ENCODE results near the gene RASA3.

DNA sequence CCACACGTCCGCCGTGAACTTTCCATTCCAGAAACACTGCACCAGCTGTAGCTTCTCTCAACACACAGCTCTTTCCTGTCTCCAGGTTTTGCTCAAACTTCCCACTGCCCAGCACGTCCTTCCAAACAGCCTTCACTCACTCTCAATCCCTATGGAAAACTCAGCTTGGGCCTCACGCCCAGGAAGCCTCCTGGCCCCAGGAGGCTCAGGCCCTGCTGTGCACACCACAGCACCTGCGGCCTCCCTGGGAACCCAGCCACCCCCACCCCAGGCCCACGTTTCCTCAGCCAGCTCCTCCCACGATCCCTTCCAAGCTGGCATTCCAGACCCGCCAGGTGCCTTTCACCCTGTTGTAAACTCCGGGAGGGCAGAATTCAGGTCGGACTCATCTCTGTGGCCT lies 193.7 kb downstream of the RASA3 start:
- TF ChIP-seq, protein P1, sequence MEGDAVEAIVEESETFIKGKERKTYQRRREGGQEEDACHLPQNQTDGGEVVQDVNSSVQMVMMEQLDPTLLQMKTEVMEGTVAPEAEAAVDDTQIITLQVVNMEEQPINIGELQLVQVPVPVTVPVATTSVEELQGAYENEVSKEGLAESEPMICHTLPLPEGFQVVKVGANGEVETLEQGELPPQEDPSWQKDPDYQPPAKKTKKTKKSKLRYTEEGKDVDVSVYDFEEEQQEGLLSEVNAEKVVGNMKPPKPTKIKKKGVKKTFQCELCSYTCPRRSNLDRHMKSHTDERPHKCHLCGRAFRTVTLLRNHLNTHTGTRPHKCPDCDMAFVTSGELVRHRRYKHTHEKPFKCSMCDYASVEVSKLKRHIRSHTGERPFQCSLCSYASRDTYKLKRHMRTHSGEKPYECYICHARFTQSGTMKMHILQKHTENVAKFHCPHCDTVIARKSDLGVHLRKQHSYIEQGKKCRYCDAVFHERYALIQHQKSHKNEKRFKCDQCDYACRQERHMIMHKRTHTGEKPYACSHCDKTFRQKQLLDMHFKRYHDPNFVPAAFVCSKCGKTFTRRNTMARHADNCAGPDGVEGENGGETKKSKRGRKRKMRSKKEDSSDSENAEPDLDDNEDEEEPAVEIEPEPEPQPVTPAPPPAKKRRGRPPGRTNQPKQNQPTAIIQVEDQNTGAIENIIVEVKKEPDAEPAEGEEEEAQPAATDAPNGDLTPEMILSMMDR (conservative IDR thresholded peaks at IDR 0.05; ENCODE audit: low read length): no peak
- TF ChIP-seq EZH2phosphoT487 (IDR thresholded peaks at IDR 0.05; ENCODE audit: borderline replicate concordance, low read depth, low read length): no peak
